GM18907 (cell line): ENCODE data around the gene DCTN1.
A peak's percentile ranks its signal among the peaks of the same experiment; 100 is the strongest.

Source experiments
- ATAC-seq: cut with Tn5 transposase; IDR thresholded peaks from one replicate; pipeline ENCODE4 v1.9.1; 2021; ENCODE audit warnings: mild to moderate bottlenecking, moderate library complexity; ENCODE audit not compliant: unreplicated experiment

DCTN1 gene

GRCh38 chr2:74414441-74414840 lies 34.3 kb upstream of the DCTN1 start:
- ATAC-seq, result no peak

DNA sequence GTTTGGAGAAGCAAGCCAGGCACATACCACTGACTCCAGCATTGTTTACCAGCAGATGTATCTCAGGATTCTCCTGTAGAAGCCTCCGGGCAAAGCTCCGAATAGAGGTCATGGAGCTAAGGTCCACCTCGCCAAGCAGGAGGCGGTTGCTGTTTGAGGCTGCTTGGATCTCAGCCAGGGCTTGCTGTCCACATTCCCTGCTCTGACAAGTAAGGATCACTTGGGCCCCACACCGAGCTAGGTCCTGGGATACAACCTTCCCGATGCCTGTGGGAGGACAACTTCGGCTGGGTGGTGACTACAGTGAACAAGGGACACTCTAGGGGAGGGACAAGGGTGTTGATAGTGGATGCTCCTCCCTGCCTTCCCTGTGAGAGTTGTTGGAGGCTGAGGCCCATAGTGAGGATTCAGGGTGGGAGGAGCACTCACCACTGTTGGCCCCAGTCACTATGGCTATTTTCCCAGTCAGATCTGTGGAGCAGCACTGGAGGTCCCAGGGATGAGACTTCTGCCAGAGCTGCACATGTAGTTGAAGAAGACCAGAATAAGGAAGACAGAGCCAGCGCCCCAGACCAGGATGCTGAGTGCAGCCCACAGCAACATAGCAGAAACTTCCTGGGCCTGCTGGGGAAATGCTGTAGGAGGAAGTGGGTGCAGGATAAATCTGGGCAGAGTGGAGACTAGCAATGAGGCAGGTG lies 33.0 kb upstream of the DCTN1 start:
- ATAC-seq, result no peak

GRCh38 chr2:74407682-74408081 lies 27.6 kb upstream of the DCTN1 start:
- no peak for ATAC-seq

DNA sequence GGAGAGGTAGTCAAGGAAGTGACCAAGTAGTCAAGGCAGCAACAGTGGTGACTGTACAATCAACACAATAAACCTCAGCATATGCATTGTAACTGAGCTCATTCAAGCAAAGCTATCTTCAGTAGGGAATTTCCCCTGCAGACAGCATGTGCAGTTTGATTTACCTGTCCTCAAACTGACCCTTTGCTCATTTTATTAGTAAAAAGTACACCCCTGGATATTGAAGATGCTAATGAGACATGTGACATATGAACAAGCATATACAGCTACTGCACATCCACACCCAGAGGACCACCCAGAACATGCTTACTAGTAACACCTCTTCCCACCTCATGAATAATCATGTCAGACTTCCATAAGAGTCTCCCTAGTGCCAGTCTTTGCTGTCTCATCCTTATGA lies 25.9 kb upstream of the DCTN1 start:
- ATAC-seq, result peak; percentile 68

DNA sequence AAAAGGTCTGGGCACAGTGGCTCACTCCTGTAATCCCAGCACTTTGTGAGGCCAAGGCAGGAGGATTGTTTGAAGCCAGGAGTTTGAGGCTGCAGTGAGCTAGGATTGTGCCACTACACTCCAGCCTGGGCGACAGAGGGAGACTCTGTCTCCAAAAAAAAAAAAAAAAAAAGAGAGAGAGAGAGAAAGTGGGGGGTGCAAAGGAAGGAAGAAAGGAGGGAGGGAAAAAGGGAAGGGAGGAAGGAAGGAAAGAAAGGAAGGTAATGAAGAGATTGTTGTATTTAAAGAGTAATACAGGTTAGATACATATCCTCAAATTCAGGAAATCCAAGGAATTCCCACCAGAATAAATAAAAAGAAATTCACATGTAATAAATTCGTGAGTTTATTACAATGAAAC lies 21.8 kb upstream of the DCTN1 start:
- ATAC-seq, result no peak

DNA sequence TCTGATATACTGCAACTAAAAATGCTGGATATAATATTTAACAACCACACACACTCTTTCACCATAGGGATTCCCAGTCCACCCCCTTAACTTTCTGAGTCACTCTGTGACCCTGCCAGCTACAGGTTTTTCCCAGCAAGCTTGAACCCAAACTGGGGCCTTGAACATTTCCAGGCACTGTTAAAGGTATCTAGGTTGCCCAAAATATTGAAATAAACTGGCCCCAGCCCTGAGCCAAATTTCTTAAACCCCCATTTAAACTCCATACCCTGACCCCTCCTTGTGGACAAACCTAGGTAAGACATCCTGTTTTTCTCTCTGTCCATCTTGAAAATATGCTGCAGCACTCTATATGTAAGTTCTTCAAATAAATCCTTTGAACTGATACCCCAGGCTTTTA lies 19.7 kb upstream of the DCTN1 start:
- peak; percentile 65 for ATAC-seq

DNA sequence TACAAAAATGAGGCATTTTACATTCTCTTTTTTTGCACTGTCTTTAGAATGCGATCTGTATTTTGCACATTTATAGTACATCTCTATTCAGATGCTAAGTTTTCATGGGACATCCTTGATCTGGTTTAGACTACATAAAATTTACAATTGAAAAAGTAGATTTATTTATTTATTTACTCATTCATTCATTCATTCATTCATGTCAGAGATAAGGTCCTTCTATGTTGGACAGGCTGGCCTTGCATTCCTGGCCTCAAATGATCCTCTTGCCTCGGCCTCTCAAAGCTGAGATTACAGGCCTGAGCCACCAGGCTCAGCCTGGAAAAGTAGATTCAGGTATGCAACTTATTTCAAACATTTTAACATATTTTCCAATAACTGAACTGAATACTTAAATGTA lies 16.0 kb upstream of the DCTN1 start:
- ATAC-seq, result no peak

GRCh38 chr2:74393525-74393924 lies 13.4 kb upstream of the DCTN1 start:
- ATAC-seq, result no peak

GRCh38 chr2:74392449-74392743 lies 12.3 kb upstream of the DCTN1 start:
- ATAC-seq, result no peak

- ATAC-seq, result peak; percentile 71
These were observed 11.7 kb upstream of the DCTN1 start for GRCh38 chr2:74391580-74392448.

- ATAC-seq, result peak; percentile 37
These were observed 11.1 kb upstream of the DCTN1 start for GRCh38 chr2:74391209-74391579.

GRCh38 chr2:74390606-74391005 lies 10.5 kb upstream of the DCTN1 start:
- ATAC-seq, result no peak

GRCh38 chr2:74387346-74387745 lies 7.2 kb upstream of the DCTN1 start:
- no peak for ATAC-seq

DNA sequence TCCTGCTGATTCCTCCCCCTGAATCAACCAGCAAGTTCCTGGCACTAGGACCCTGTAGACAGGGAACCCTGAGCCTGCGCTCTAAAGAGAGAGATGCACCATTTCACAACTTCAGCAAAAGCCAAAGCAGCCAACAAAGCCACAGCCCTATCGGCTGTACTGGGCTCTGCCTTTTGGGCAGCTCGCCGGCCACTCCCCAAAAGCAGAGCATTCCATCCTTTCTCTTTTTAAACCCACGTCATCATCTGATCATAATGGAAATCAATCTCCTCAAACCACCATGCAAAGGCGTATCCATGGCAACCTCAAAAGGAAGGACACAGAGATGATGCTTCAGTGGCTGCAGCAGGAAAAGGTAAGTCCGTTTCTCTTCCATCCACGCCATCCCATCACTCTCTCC lies 5.3 kb upstream of the DCTN1 start:
- ATAC-seq, result no peak

DNA sequence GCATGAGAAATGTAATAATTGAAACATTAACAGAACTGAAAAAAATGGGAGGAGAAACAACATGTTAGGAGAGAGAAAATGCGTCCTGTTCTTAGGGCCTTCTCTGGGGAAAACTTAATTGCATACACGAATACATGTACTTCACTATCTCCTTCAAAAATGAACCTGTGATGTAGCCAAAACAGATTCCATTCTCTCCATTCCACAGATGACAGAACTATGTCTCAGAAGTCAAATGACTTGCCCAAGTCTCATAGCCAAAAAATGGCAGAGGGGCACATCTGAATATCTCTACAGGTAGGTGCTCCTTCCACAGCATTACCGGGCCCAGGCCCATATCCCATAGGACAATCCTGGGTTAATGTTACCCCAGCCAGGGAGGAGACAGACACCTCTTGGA lies 3.9 kb upstream of the DCTN1 start:
- no peak for ATAC-seq

GRCh38 chr2:74383254-74383653 lies 3.1 kb upstream of the DCTN1 start:
- no peak for ATAC-seq

DNA sequence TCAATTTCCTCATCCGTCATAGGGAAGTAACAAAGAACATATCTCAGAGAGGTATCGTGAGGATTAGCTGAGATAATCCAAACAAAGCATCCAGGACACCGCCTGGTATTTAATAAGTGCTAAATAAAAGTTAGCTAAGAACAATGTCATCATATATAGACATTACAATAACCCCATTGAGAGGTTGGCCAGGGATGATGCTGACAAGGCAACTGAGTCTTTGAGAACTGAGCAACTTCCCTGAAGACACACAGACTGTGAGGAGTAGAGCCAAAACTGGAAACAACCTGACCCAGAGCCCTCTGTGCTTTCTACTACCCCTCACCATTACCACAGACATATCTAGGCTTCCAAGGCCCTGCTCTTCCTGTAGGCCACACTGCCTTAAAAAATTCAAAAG lies 1.6 kb upstream of the DCTN1 start:
- no peak for ATAC-seq

- ATAC-seq, result no peak
These were observed 2.1 kb downstream of the DCTN1 start for GRCh38 chr2:74378007-74378406.

DNA sequence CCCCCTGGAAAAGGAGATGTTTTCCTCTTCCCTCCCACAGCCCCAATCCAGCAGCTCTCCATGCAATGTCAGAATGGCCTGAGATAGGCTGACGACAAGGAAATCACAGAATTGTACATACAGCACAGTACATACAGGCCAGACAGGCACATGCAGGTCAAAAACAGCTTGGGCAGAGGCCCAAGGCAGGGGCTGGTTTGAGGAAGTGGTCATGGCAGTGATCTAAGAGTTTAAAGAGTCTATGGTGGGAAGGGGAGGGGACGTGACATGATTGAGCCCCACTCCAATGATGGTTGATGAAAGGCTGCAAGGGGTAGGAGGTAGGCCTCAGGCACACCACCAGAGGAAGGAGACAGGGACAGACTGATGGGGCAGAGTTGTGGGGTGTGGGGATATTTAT lies 4.3 kb downstream of the DCTN1 start:
- no peak for ATAC-seq

- no peak for ATAC-seq
These were observed 5.5 kb downstream of the DCTN1 start for GRCh38 chr2:74374509-74375205.

DNA sequence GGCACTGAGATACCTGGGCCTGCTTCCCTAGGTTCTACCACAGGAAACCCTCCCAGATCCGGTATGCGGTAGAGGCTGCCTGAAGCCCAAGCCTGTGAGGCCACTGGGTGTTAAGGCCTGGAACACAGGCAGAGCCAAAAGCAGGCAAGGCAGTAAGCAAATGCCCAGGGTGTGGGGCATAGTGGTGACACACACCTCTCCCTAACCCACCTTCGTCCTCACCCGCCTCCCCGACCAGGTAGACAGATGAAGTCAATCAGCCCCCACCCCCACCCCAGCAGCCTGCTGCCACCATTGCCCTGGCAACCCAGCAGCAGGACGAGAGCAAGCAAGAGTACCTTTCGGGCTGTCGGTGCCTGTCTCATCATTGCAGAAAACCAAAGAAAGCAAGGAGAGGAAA lies 6.1 kb downstream of the DCTN1 start:
- ATAC-seq, result no peak

DNA sequence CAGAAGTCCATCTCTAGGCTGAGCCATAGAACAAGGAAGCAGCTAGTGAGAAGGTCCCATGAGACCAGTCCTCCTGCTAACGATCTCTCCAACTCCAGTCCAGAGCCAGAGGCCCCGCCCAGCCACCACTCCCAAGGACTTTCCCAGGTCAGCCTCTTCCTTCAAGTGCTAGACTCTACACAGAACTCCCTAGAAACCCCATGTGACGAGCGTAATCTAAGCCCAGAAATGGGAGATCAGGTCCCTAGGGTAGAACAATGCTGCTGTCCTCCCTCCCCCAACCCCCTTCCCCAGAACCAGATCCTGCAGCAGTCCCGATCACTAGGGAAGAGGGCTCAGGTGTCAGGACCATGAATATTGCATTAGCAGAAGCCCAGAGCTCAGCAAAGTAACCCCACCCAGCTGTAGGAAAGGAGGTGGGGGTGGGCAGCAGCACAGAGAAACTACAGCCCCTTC lies 6.9 kb downstream of the DCTN1 start:
- no peak for ATAC-seq
